Adrenal gland (tissue), 12 donors: ENCODE data around the gene UNC79. TPM values are rescaled to one million over a fixed set of nuclear protein-coding genes. Genes with fewer than 3 reads are reported as not detected.

Experiments used
- DNase-seq, 7 donors: peaks; one replicate each; pipeline ENCODE4 v3.0.0-alpha.2; 2019 to 2020
- H3K27ac ChIP-seq, 5 donors: fragments of 200-600 bp; sonication (generic) in 4 of 5; 1 replicate in 3 of 5; 2 replicates in 2 of 5; pipeline versions ENCODE4 v1.5.1 to v1.8.0; 2016 to 2020; ENCODE audit warnings: mild to moderate bottlenecking in 1 of 5
- H3K27me3 ChIP-seq: fragments of 200-600 bp; 2 replicates; pipeline ENCODE4 v1.8.0; 2021
- H3K36me3 ChIP-seq, 2 donors: fragments of 200-600 bp; replicated peaks in 1 of 2; 1 replicate in 1 of 2; 2 replicates in 1 of 2; pipeline versions ENCODE4 v1.5.1 to v1.8.0; 2018 to 2022
- H3K4me1 ChIP-seq, 2 donors: fragments of 200-600 bp; replicated peaks in 1 of 2; 1 replicate in 1 of 2; 2 replicates in 1 of 2; pipeline versions ENCODE4 v1.5.1 to v1.8.0; 2018 to 2021
- H3K4me3 ChIP-seq, 4 donors: fragments of 200-600 bp; sonication (generic) in 3 of 4; one replicate each; pipeline ENCODE4 v1.5.1; 2016 to 2018
- H3K9me3 ChIP-seq, 3 donors: fragments of 200-600 bp; sonication (generic) in 1 of 3; replicated peaks in 1 of 3; 1 replicate in 2 of 3; 2 replicates in 1 of 3; pipeline versions ENCODE4 v1.5.1 to v1.8.0; 2016 to 2021
- CTCF ChIP-seq, 6 experiments: fragments of 450-650 bp in 4 of 6; fragments of 200-600 bp in 2 of 6; sonication (generic) in 1 of 6; IDR thresholded peaks; 1 replicate in 5 of 6; 2 replicates in 1 of 6; pipeline versions ENCODE4 v1.5.1 to v1.8.0; 2016 to 2021; ENCODE audit warnings: antibody characterized with exemption in 6 of 6, mild to moderate bottlenecking in 2 of 6, moderate library complexity in 1 of 6
- POLR2A ChIP-seq, 2 donors: fragments of 450-650 bp; IDR thresholded peaks; one replicate each; pipeline ENCODE4 v1.6.1; 2017; ENCODE audit warnings: antibody characterized with exemption in 2 of 2, mild to moderate bottlenecking in 2 of 2, moderate library complexity in 1 of 2
- WGBS, 4 donors: extraction: QIAGEN DNeasy Blood & Tissue Kit in 2 of 4; methylation state at CpG; one replicate each; pipeline versions ENCODE4 v1.1.5 to v1.1.7; 2013 to 2017; 5-methylcytosine and 5-hydroxymethylcytosine counted together
- intact Hi-C, 2 donors: fragments of 100-400 bp; cut with DNase I; formaldehyde crosslinking; loops; one replicate each; pipeline versions ENCODE4 v1.14.1 to v1.15.0; 2022 to 2023
- polyA plus RNA-seq, 3 donors: library from polyadenylated mRNA; stranded (reverse); fragments of 200-250 nt in 2 of 3; fragments of 350-450 nt in 1 of 3; fragmentation: Illumina TruSeq in 1 of 3; extraction: RNeasy Lipid Tissue Mini Kit (QIAGEN cat#74804) in 1 of 3; gene quantifications; one replicate each; pipeline ENCODE4 v1.2.3, GENCODE V29; 2013 to 2014
- total RNA-seq, 9 donors: library from RNA; depleted of rRNA in 4 of 9; stranded (reverse); fragments of >200 nt in 4 of 9; fragments of 120-200 nt in 1 of 9; fragmentation: NEBNext Ultra II Directional in 1 of 9; extraction: Animal tissue kit (Norgen Biotek cat#: 25700) in 1 of 9; gene quantifications; one replicate each; pipeline versions ENCODE4 v1.1.0 to v1.2.4, GENCODE V29; 2013 to 2023
- donor health status: healthy with polysubstance abuse.
- donor health status: Bipolar disorder and iron deficiency.
- donor health status: DM: yes; HTN: yes; CAD: no.
- donor health status: DM: no; HTN: no; CAD: no.
- donor health status: DM: no; HTN: no; CAD: no.
- donor health status: DM: yes; HTN: yes; CAD: no.

Gene UNC79
- total and polyA plus RNA-seq, 12 donors = 0.09 to 4.3 (median 1.1) TPM

- TF ChIP-seq CTCF (IDR thresholded peaks at IDR 0.05) (no peak), POLR2A (IDR thresholded peaks at IDR 0.05) (no peak)
- no peak for DNase-seq
- H3K4me1 ChIP-seq = no peaks in the 10 kb centered on the region
- no peak overlapping the region for H3K27ac ChIP-seq
- no peaks in the 10 kb centered on the region for H3K9me3 ChIP-seq
- no peaks in the 10 kb centered on the region for H3K36me3 ChIP-seq
- no peaks in the 10 kb centered on the region for H3K27me3 ChIP-seq
- no peak overlapping the region for H3K4me3 ChIP-seq
- intact Hi-C loops = loop anchor here (10.0 kb wide), 1 partner anchor 309 kb away; no protein-coding TSS in a partner anchor
- 36 to 51% (median 45%) methylated on average over 3 of the region's 3 CpGs for WGBS, 4 donors
Measured at GRCh38 chr14:93544212-93544611, 113.5 kb downstream of the UNC79 start.

GRCh38 chr14:93546642-93547041, 115.9 kb downstream of the UNC79 start:
- Histone ChIP-seq H3K27me3 (no peaks in the 10 kb centered on the region), H3K36me3 (no peaks in the 10 kb centered on the region)
- WGBS, 4 donors = 45 to 68% (median 62%) methylated on average over 1 of the region's 1 CpG

GRCh38 chr14:93548102-93548843, 117.5 kb downstream of the UNC79 start:
- Histone ChIP-seq H3K4me3 (no peak overlapping the region), H3K4me1 (no peaks in the 10 kb centered on the region), H3K27me3 (no peaks in the 10 kb centered on the region), H3K36me3 (no peaks in the 10 kb centered on the region), H3K9me3 (no peaks in the 10 kb centered on the region), H3K27ac (no peak overlapping the region)
- DNase-seq = no peak
- intact Hi-C loops = loop anchor here (10.0 kb wide), 1 partner anchor 313 kb away; no protein-coding TSS in a partner anchor
- 74 to 85% (median 81%) methylated on average over 3 of the region's 3 CpGs for WGBS, 4 donors
- no peak for TF ChIP-seq CTCF (IDR thresholded peaks at IDR 0.05)

More at GRCh38 chr14:93546642-93547041, 115.9 kb downstream of the UNC79 start:
- H3K4me3 ChIP-seq = no peak overlapping the region
- H3K9me3 ChIP-seq = no peaks in the 10 kb centered on the region
- no peak overlapping the region for H3K27ac ChIP-seq
- intact Hi-C loops = loop anchor here (10.0 kb wide), 1 partner anchor 312 kb away; no protein-coding TSS in a partner anchor
- no peaks in the 10 kb centered on the region for H3K4me1 ChIP-seq
- TF ChIP-seq POLR2A (IDR thresholded peaks at IDR 0.05) = no peak
- no peak for TF ChIP-seq CTCF (IDR thresholded peaks at IDR 0.05)
- DNase-seq = no peak

- intact Hi-C loops = loop anchor here (10.0 kb wide), 1 partner anchor 315 kb away; no protein-coding TSS in a partner anchor
- Histone ChIP-seq H3K4me3 (no peak overlapping the region), H3K4me1 (no peaks in the 10 kb centered on the region), H3K36me3 (no peaks in the 10 kb centered on the region), H3K27ac (no peak overlapping the region), H3K9me3 (no peaks in the 10 kb centered on the region), H3K27me3 (no peaks in the 10 kb centered on the region)
- TF ChIP-seq POLR2A (IDR thresholded peaks at IDR 0.05) (no peak), CTCF (IDR thresholded peaks at IDR 0.05) (no peak)
- DNase-seq = no peak
Measured at GRCh38 chr14:93549595-93549994, 118.9 kb downstream of the UNC79 start.
